AG04450 (cell line): ENCODE results near the gene RSRC1. TPM values are rescaled to one million over a fixed set of nuclear protein-coding genes. Genes with fewer than 3 reads are reported as not detected.

Experiments used
- CTCF ChIA-PET: fragments of 300-600, 350-600 bp; formaldehyde crosslinking; extraction: SDS; loops from one replicate; lab custom pipeline; 2022; ENCODE audit warnings: antibody characterized with exemption, inconsistent platforms; lab: Charles Lee
- POLR2A ChIA-PET: fragments of 350-600 bp; formaldehyde crosslinking; extraction: SDS; loops from one replicate; lab custom pipeline; 2021; ENCODE audit warnings: antibody characterized with exemption, inconsistent platforms; lab: Yijun Ruan, JAX
- DNase-seq: peaks from one replicate; pipeline ENCODE4 v3.0.0-alpha.2; 2011; ENCODE audit warnings: low read depth, low spot score
- H3K27ac ChIP-seq: one replicate; pipeline ENCODE4 v1.5.1; 2012; ENCODE audit warnings: low read depth, low read length, control low read depth
- H3K27me3 ChIP-seq: one replicate; pipeline ENCODE4 v1.6.0; 2012; ENCODE audit warnings: low read length; ENCODE audit not compliant: control insufficient read depth, insufficient read depth
- H3K4me3 ChIP-seq: 2 replicates; pipeline ENCODE4 v1.5.1; 2011; ENCODE audit warnings: mild to moderate bottlenecking, low read depth, low read length, control low read depth
- H3K9me3 ChIP-seq: 2 replicates; pipeline ENCODE4 v1.5.1; 2012; ENCODE audit warnings: low read length; ENCODE audit not compliant: control insufficient read depth, insufficient read depth
- CTCF ChIP-seq: IDR thresholded peaks from 2 replicates; pipeline ENCODE4 v1.5.1; 2011; ENCODE audit warnings: low read depth, low read length, control low read depth, inconsistent platforms
- polyA plus RNA-seq: library from polyadenylated mRNA; depleted of rRNA; stranded (reverse); fragments of >200 nt; gene quantifications from 2 replicates; pipeline ENCODE4 v1.2.3, GENCODE V29; 2011

Gene RSRC1
- polyA plus RNA-seq, 1 experiment, result 6.7 TPM

- no peak for DNase-seq
- Histone ChIP-seq H3K4me3 (no peak overlapping the region), H3K27ac (no peak overlapping the region), H3K9me3 (no peaks in the 10 kb centered on the region), H3K27me3 (no peaks in the 10 kb centered on the region)
- CTCF ChIA-PET, result no interaction called here
- TF ChIP-seq CTCF, result no peak
- POLR2A ChIA-PET, result no interaction called here
Observed at GRCh38 chr3:158248261-158248660, 138.4 kb downstream of the RSRC1 start.

GRCh38 chr3:158249183-158249582 is 139.3 kb downstream of the RSRC1 start:
- ChIA-PET CTCF (no interaction called here), POLR2A (no interaction called here)
- no peak for TF ChIP-seq CTCF
- Histone ChIP-seq H3K9me3 (no peaks in the 10 kb centered on the region), H3K27ac (no peak overlapping the region), H3K4me3 (no peak overlapping the region), H3K27me3 (no peaks in the 10 kb centered on the region)
- no peak for DNase-seq

GRCh38 chr3:158258619-158259018 is 148.7 kb downstream of the RSRC1 start:
- ChIA-PET POLR2A (no interaction called here), CTCF (no interaction called here)
- Histone ChIP-seq H3K27me3 (no peaks in the 10 kb centered on the region), H3K27ac (no peak overlapping the region), H3K9me3 (no peaks in the 10 kb centered on the region; the same call in 1 of the 2 replicates), H3K4me3 (no peak overlapping the region)
- DNase-seq, result no peak
- no peak for TF ChIP-seq CTCF

- no peak for TF ChIP-seq CTCF
- CTCF ChIA-PET, result interaction anchor here (1.2 kb wide), 1 partner anchor 174 kb away, joined by 4 read pairs; no protein-coding TSS in a partner anchor
- no peak overlapping the region for H3K4me3 ChIP-seq
- no peak for DNase-seq
- no peaks in the 10 kb centered on the region for H3K9me3 ChIP-seq
- POLR2A ChIA-PET, result no interaction called here
- H3K27ac ChIP-seq, result no peak overlapping the region
- no peaks in the 10 kb centered on the region for H3K27me3 ChIP-seq
Observed at GRCh38 chr3:158260392-158260791, 150.5 kb downstream of the RSRC1 start.

GRCh38 chr3:158261371-158261991 is 151.6 kb downstream of the RSRC1 start:
- no peak for DNase-seq
- TF ChIP-seq CTCF, result no peak
- no peaks in the 10 kb centered on the region for H3K27me3 ChIP-seq
- H3K9me3 ChIP-seq, result no peaks in the 10 kb centered on the region
- POLR2A ChIA-PET, result no interaction called here
- CTCF ChIA-PET, result interaction anchor here (1.2 kb wide), 1 partner anchor 173 kb away, joined by 4 read pairs; no protein-coding TSS in a partner anchor
- H3K4me3 ChIP-seq, result no peak overlapping the region
- no peak overlapping the region for H3K27ac ChIP-seq
